ENCODE results near the gene GSTM2. TPM values are rescaled to one million over a fixed set of nuclear protein-coding genes. Genes with fewer than 3 reads are reported as not detected.

The GSTM2 gene
- total RNA-seq, 1 experiment from 2014 or later, result 14.9 TPM

DNA sequence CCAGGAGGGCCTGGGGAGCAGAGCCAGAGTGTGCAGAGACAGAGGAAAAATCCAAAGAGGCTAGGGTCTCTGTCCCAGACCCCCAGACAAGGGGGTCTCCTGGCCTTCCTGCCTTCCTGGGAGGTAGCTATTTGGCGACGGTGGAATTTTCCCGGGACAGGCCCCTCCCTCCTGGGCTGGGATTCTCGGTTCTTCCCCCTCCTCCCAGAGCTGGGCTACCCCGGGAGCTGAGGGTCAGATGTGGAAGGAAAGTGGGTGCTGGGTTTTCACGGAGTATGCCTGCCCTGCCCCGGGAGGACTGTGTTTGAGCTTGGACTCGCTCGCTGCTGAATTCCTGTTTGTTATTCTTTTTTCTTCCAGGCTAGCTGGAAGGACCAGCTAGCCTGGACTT lies 47.5 kb upstream of the GSTM2 start:
- TF ChIP-seq, protein P1, sequence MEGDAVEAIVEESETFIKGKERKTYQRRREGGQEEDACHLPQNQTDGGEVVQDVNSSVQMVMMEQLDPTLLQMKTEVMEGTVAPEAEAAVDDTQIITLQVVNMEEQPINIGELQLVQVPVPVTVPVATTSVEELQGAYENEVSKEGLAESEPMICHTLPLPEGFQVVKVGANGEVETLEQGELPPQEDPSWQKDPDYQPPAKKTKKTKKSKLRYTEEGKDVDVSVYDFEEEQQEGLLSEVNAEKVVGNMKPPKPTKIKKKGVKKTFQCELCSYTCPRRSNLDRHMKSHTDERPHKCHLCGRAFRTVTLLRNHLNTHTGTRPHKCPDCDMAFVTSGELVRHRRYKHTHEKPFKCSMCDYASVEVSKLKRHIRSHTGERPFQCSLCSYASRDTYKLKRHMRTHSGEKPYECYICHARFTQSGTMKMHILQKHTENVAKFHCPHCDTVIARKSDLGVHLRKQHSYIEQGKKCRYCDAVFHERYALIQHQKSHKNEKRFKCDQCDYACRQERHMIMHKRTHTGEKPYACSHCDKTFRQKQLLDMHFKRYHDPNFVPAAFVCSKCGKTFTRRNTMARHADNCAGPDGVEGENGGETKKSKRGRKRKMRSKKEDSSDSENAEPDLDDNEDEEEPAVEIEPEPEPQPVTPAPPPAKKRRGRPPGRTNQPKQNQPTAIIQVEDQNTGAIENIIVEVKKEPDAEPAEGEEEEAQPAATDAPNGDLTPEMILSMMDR (conservative IDR thresholded peaks at IDR 0.05), result no peak
- Histone ChIP-seq H2BK20ac (ENCODE audit: low read depth, low read length, poor library complexity, severe bottlenecking) (no peak overlapping the region), H4K91ac (ENCODE audit: insufficient read length, low read depth, low read length) (no peak overlapping the region), H2BK15ac (ENCODE audit: low read depth, low read length) (no peak overlapping the region), H3K4ac (ENCODE audit: low read depth, low read length) (no peak overlapping the region), H3K23ac (ENCODE audit: insufficient read length, low read depth, low read length) (no peak overlapping the region), H4K5ac (ENCODE audit: insufficient read length, low read depth, low read length) (no peak overlapping the region), H3K18ac (ENCODE audit: insufficient read length, low read depth, low read length) (no peak overlapping the region), H3K9me3 (ENCODE audit: control insufficient read depth, low read depth, low read length) (no peaks in the 10 kb centered on the region), H2AFZ (ENCODE audit: low read length) (no peak overlapping the region), H4K20me1 (ENCODE audit: control insufficient read depth, insufficient read depth, insufficient read length) (peaks cover 2% of the 10 kb centered on the region), H2BK12ac (ENCODE audit: insufficient read length, low read depth, low read length) (no peak overlapping the region), H2AK5ac (ENCODE audit: insufficient read length, low read length) (no peak overlapping the region), H3K27ac (ENCODE audit: insufficient read length, low read depth, low read length) (no peak overlapping the region), H3K14ac (ENCODE audit: insufficient read depth, low read length) (peak overlapping the region; percentile 79), H3K79me2 (ENCODE audit: insufficient read depth, low read length) (peaks cover 6% of the 10 kb centered on the region; the same call in 1 of the 2 replicates), H3K27me3 (ENCODE audit: insufficient read depth, low read length) (no peaks in the 10 kb centered on the region), H4K8ac (replicated peaks; ENCODE audit: insufficient read length, low read depth, low read length) (no peak overlapping the region), H3K79me1 (ENCODE audit: insufficient read depth, low read depth, low read length, poor library complexity, severe bottlenecking) (no peaks in the 10 kb centered on the region), H3K23me2 (ENCODE audit: insufficient read length, low read depth, low read length, poor library complexity, severe bottlenecking) (peaks cover 12% of the 10 kb centered on the region), H2BK5ac (ENCODE audit: insufficient read length, low read length) (no peak overlapping the region), H3T11ph (ENCODE audit: low read length) (no peak overlapping the region), H2BK120ac (ENCODE audit: low read depth, low read length, poor library complexity, severe bottlenecking) (no peak overlapping the region), H3K4me1 (ENCODE audit: insufficient read depth, low read length) (no peaks in the 10 kb centered on the region; the same call in 1 of the 2 replicates), H3K4me2 (ENCODE audit: insufficient read depth, insufficient read length, low read length) (peak overlapping the region; percentile 97), H3K56ac (ENCODE audit: insufficient read length, low read depth, low read length) (no peak overlapping the region), H3K9ac (ENCODE audit: extremely low read depth, insufficient read length, low read length) (peak overlapping the region; percentile 71)
- peak overlapping the region; percentile 93 to 94 for H3K4me3 Mint-ChIP-seq
- H3K9me3 Mint-ChIP-seq, result no peaks in the 10 kb centered on the region
- H3K4me1 Mint-ChIP-seq, result peaks cover 39 to 52% of the 10 kb centered on the region in 2 experiments
- peak overlapping the region; percentile 62 to 96 (median 80); a peak in 6 of 7 replicates for H3K27ac Mint-ChIP-seq
- H3K36me3 Mint-ChIP-seq (ENCODE audit: insufficient read depth in 1 of 3, low read depth in 3 of 3), result no peaks in the 10 kb centered on the region; a peak in 1 of 7 replicates
- no peaks in the 10 kb centered on the region; the same call in 1 of the 2 replicates for H3K27me3 Mint-ChIP-seq (ENCODE audit: low read depth)
- peak; percentile 49 for DNase-seq
- no CpG with 5 or more reads among the region's 9 CpGs for WGBS (ENCODE audit: extremely low coverage, insufficient read length, low lambda C conversion rate)
